NCI-H2107 treated with DMSO at 0.1 percent for 48 hours (cell line): ENCODE data around the gene FAT2.

Experiments
- DNase-seq: peaks from one replicate; lab custom pipeline; 2025; ENCODE audit not compliant: unreplicated experiment; lab: John Stamatoyannopoulos, UW

Gene FAT2

GRCh38 chr5:151591144-151591819 lies at the start of gene FAT2:
Gene FAT2, minus strand, starts transcription at chr5:151591331. Its CDS starts 22,400 bp downstream, at chr5:151568931.
- no peak for DNase-seq

DNA sequence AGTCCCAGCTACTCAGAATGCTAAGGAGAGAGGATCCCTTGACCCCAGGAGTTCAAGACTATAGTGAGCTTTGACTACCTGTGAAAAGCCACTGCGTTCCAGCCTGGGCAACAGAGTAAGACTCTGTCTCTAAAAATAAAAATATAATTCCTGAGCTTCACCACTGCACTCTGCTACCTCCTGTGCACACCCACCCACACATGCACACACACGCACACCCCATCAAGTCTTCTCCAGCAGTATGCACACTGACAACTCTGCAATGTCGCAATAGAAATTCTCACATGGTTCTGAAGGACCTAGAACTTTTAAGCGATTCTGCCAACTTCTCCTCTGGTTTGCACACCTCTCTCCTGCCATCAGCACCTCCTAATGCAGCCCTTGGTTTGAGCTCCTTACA lies 47.5 kb upstream of the FAT2 start:
- DNase-seq = no peak

- no peak for DNase-seq
Observed at GRCh38 chr5:151637676-151638075, 46.5 kb upstream of the FAT2 start.

DNA sequence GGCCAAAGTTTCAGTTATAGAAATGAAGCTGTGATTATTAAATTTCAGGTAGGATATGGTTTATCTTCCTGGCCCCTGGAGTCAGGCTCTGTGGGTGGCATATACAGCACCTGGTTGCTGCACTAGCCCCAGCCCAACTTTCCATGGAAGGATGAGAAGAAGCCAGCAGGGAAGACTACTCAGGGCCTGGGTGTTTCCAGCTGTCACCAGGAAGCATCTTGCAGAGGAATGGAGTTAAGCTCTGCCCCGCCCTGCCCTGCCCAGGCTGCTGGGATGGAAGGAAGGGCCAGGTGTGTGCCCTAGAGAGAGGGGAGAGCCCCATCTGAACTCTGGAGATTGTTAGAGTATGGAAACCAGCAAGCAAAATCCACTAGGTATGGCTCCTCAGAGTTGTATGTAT lies 42.8 kb upstream of the FAT2 start:
- no peak for DNase-seq

GRCh38 chr5:151632941-151633340 lies 41.8 kb upstream of the FAT2 start:
- no peak for DNase-seq

DNA sequence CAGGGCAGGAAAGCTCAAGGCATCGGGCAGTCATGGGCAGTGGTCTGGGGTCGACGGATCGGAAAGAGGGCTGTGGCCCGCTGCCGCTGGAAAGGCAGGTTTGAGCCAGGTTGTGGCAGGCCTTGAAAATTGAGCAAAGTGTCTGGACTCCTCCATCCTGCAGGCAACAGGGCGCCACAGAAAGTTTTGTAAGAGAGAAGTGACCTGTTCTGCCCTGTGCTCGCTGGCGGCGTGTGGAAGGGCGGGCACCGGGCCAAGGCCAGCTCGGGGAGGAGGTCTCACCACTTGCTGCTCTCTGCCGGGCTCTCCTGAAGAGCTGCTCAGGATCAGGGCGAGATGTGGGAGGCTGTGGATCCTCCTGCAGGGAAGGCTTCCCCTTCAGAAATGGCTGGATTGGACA lies 41.4 kb upstream of the FAT2 start:
- DNase-seq = no peak

DNA sequence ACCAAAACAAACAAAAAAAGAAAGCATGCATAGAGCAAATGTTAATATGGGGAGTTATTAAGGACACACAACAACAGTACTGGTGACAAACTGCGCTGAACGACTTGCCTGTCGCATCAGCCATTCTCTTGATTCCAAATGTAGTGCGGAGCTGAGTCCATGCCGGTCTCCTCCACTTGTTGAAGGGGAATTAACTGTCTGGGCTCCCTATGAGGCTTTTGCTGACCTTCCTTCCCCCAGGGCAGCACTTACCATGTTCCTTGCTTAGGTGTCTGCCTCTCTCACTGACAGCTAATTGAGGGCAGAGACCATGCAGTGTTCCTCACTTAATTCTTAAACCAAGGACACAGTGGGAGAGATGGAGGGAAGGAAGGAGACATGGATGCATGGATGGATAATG lies 40.8 kb upstream of the FAT2 start:
- no peak for DNase-seq

GRCh38 chr5:151630088-151630487 lies 39.0 kb upstream of the FAT2 start:
- no peak for DNase-seq

GRCh38 chr5:151628112-151628823 lies 37.1 kb upstream of the FAT2 start:
- no peak for DNase-seq

GRCh38 chr5:151627650-151628049 lies 36.5 kb upstream of the FAT2 start:
- DNase-seq = no peak

GRCh38 chr5:151625285-151625684 lies 34.2 kb upstream of the FAT2 start:
- no peak for DNase-seq

GRCh38 chr5:151624476-151624875 lies 33.3 kb upstream of the FAT2 start:
- DNase-seq = no peak

DNA sequence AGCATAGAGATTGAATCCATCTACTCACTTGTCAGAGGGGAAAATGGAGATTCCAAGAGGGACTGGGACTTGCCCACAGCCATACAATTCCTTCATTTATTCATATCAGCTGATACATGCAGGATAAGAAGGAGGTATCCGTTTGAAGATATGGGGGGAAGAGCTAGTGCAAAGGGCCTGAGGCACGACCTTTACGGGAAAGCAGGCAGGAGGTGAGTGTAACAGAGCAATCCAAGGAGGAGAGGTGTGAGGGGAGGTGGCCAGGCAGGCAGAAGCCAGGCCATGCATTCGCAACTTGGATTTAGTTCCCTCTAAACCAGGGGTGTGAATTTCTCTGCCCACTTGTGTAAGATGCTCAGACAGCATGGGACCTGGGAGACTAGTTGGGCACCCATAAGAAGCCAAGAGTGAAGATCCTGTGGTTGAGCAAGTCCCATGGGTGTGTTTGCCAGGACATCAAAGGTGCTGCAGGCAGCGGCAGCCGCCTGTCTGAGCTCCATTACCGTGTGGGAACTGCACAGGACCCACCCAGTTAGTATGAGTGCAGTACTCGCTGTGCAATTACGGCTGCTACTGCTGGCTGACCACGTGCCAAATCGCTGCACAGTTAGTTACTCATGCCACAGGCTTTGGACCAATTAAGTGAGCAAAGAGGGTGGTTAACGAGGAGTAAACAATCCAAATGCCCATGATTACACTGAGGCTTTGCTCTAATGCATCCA lies 31.4 kb upstream of the FAT2 start:
- no peak for DNase-seq

GRCh38 chr5:151620461-151620840 lies 29.3 kb upstream of the FAT2 start:
- no peak for DNase-seq

- DNase-seq = no peak
Observed at GRCh38 chr5:151619812-151620460, 28.8 kb upstream of the FAT2 start.

- DNase-seq = no peak
Observed at GRCh38 chr5:151618907-151619306, 27.8 kb upstream of the FAT2 start.

- DNase-seq = no peak
Observed at GRCh38 chr5:151617841-151618710, 26.9 kb upstream of the FAT2 start.

GRCh38 chr5:151617383-151617840 lies 26.3 kb upstream of the FAT2 start:
- no peak for DNase-seq

GRCh38 chr5:151615431-151615830 lies 24.3 kb upstream of the FAT2 start:
- no peak for DNase-seq

DNA sequence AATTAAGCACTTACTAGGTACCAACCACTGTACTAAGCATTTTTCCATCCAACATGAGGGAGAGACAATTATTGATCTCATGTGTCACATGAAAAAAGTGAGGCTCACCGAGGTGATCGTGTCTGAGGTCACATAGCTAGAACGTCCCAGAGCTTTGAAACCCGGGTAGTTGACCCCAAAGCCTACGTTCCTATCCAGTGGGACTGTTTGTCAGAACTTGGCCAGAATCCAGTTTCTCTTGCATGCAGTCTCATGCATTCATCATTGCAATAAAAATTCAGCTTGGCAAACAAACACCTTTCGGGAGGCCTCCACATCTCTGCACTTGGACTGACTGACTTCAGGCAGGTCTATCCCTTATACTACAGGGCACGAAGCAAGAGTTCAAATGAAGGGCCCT lies 23.4 kb upstream of the FAT2 start:
- no peak for DNase-seq
